A549 (cell line): Measurements from ENCODE around the gene CACNG7. TPM values are rescaled to one million over a fixed set of nuclear protein-coding genes. Genes with fewer than 3 reads are reported as not detected.

Source experiments
- ATAC-seq, 2 experiments: fragments of 200-7000 bp in 1 of 2; fragments of >200 bp in 1 of 2; cut with Nextera tagmentation in 1 of 2; cut with Tn5 transposase in 1 of 2; 3 replicates each; pipeline versions ENCODE4 v1.8.0 to v1.9.1; 2018 to 2020; ENCODE audit warnings: mild to moderate bottlenecking in 1 of 2, moderate library complexity in 1 of 2
- CTCF ChIA-PET: fragments of 300-600 bp; sonication (Branson Sonifier 250); formaldehyde crosslinking; extraction: SDS; loops from one replicate; lab custom pipeline; 2021; ENCODE audit warnings: antibody characterized with exemption, inconsistent platforms; lab: Yijun Ruan, JAX
- POLR2A ChIA-PET: fragments of 350-600 bp; formaldehyde crosslinking; extraction: SDS; loops from one replicate; lab custom pipeline; 2021; ENCODE audit warnings: antibody characterized with exemption, inconsistent platforms; lab: Yijun Ruan, JAX
- DNase-seq, 2 experiments: peaks; one replicate each; pipeline versions ENCODE4 v3.0.0 to v3.0.0-alpha.2; 2011 to 2016; ENCODE audit warnings: low read depth in 1 of 2, low spot score in 1 of 2
- FAIRE-seq: peaks from 2 replicates; lab custom pipeline; 2011; peaks lifted over from hg19 to GRCh38; lab: Jason Lieb, UNC
- H3K27ac ChIP-seq, 2 experiments: fragments of >200 bp; sonication (Bioruptor Twin); formaldehyde crosslinking; 3 replicates each; pipeline ENCODE4 v1.5.1; 2016 to 2017
- H3K4me1 ChIP-seq: fragments of >200 bp; sonication (Bioruptor Twin); formaldehyde crosslinking; 3 replicates; pipeline ENCODE4 v1.6.1; 2016
- H3K4me2 ChIP-seq: fragments of >200 bp; sonication (Bioruptor Twin); formaldehyde crosslinking; 3 replicates; pipeline ENCODE4 v1.6.1; 2016
- H3K4me3 ChIP-seq: fragments of >200 bp; sonication (Bioruptor Twin); formaldehyde crosslinking; 3 replicates; pipeline ENCODE4 v1.5.1; 2016
- H3K9me3 ChIP-seq: fragments of >200 bp; sonication (Bioruptor Twin); formaldehyde crosslinking; 3 replicates; pipeline ENCODE4 v1.6.1; 2016
- CBX8 ChIP-seq: fragments of 200-600 bp; sonication (generic); IDR thresholded peaks from 2 replicates; pipeline ENCODE4 v1.6.1; 2016
- CEBPB ChIP-seq, 2 experiments: fragments of >200 bp in 1 of 2; sonication (Bioruptor Twin) in 1 of 2; formaldehyde crosslinking in 1 of 2; IDR thresholded peaks; 2 replicates each; pipeline ENCODE4 v1.6.1; 2012 to 2016
- CHD4 ChIP-seq: fragments of 200-600 bp; sonication (generic); IDR thresholded peaks from 2 replicates; pipeline ENCODE4 v1.6.1; 2016; ENCODE audit warnings: antibody characterized with exemption, mild to moderate bottlenecking, borderline replicate concordance
- EHF ChIP-seq: fragments of 250-450 bp; sonication (Bioruptor Pico); IDR thresholded peaks from 2 replicates; pipeline ENCODE4 v1.5.0; 2020; ENCODE audit warnings: mild to moderate bottlenecking
- EHMT2 ChIP-seq: fragments of 200-600 bp; sonication (generic); IDR thresholded peaks from 2 replicates; pipeline ENCODE4 v1.6.1; 2016; ENCODE audit warnings: antibody characterized with exemption, low read depth, mild to moderate bottlenecking, moderate library complexity
- EP300 ChIP-seq, 2 experiments: fragments of >200 bp; sonication (Bioruptor Twin); formaldehyde crosslinking; IDR thresholded peaks; 2 replicates in 1 of 2; 3 replicates in 1 of 2; pipeline ENCODE4 v1.6.1; 2016 to 2017
- FOSL2 ChIP-seq, 2 experiments: fragments of 450-650 bp in 1 of 2; fragments of >200 bp in 1 of 2; sonication (Bioruptor Twin) in 1 of 2; formaldehyde crosslinking; IDR thresholded peaks; 2 replicates each; pipeline versions ENCODE4 v1.5.0 to v1.6.1; 2016 to 2020; ENCODE audit warnings: mild to moderate bottlenecking in 1 of 2, moderate library complexity in 1 of 2
- HDAC2 ChIP-seq: fragments of 200-600 bp; sonication (generic); IDR thresholded peaks from 2 replicates; pipeline ENCODE4 v1.6.1; 2016
- HEYL ChIP-seq: fragments of 250-450 bp; sonication (Bioruptor Pico); IDR thresholded peaks from 2 replicates; pipeline ENCODE4 v1.8.0; 2021; ENCODE audit warnings: mild to moderate bottlenecking, moderate library complexity
- JUN ChIP-seq, 2 experiments: fragments of >200 bp; sonication (Bioruptor Twin); formaldehyde crosslinking; IDR thresholded peaks; 2 replicates in 1 of 2; 3 replicates in 1 of 2; pipeline ENCODE4 v1.6.1; 2016 to 2017
- KDM1A ChIP-seq: fragments of 200-600 bp; sonication (generic); IDR thresholded peaks from 2 replicates; pipeline ENCODE4 v1.6.1; 2016; ENCODE audit warnings: low read depth, mild to moderate bottlenecking
- MAFK ChIP-seq: fragments of 450-650 bp; IDR thresholded peaks from 2 replicates; pipeline ENCODE4 v1.6.1; 2014; ENCODE audit not compliant: partially characterized antibody
- MYC ChIP-seq: IDR thresholded peaks from 2 replicates; pipeline ENCODE4 v1.6.1; 2012; ENCODE audit warnings: mild to moderate bottlenecking, inconsistent platforms, low read length, improper control_type of control experiment, borderline replicate concordance
- NR3C1 ChIP-seq: fragments of >200 bp; sonication (Bioruptor Twin); formaldehyde crosslinking; IDR thresholded peaks from 3 replicates; pipeline ENCODE4 v1.6.1; 2017
- PHF8 ChIP-seq: fragments of 200-600 bp; sonication (generic); IDR thresholded peaks from 2 replicates; pipeline ENCODE4 v1.6.1; 2016; ENCODE audit warnings: low read depth, mild to moderate bottlenecking, antibody characterized with exemption, moderate library complexity, borderline replicate concordance
- POLR2A ChIP-seq: IDR thresholded peaks from 2 replicates; pipeline ENCODE4 v1.6.1; 2012; ENCODE audit warnings: mild to moderate bottlenecking, low read length
- POLR2AphosphoS2 ChIP-seq: conservative IDR thresholded peaks from 2 replicates; pipeline ENCODE4 v1.6.1; 2012; ENCODE audit warnings: low read length, improper control_type of control experiment, inconsistent platforms
- RFX5 ChIP-seq: fragments of 450-650 bp; IDR thresholded peaks from 2 replicates; pipeline ENCODE4 v1.7.1; 2014; ENCODE audit warnings: antibody characterized with exemption, mild to moderate bottlenecking, moderate library complexity
- SREBF2 ChIP-seq: fragments of 450-650 bp; IDR thresholded peaks from 2 replicates; pipeline ENCODE4 v1.6.1; 2014; ENCODE audit warnings: mild to moderate bottlenecking, moderate library complexity
- TFCP2L1 ChIP-seq: fragments of 250-450 bp; sonication (Bioruptor Pico); IDR thresholded peaks from 2 replicates; pipeline ENCODE4 v1.5.0; 2021; ENCODE audit warnings: mild to moderate bottlenecking
- ZSCAN20 ChIP-seq: fragments of 250-450 bp; sonication (Bioruptor Pico); IDR thresholded peaks from 2 replicates; pipeline ENCODE4 v1.8.0; 2022; ENCODE audit warnings: mild to moderate bottlenecking, moderate library complexity
- WGBS: methylation state at CpG from one replicate; pipeline ENCODE4 v1.1.6; 2017; ENCODE audit errors: missing lambda C conversion rate; 5-methylcytosine and 5-hydroxymethylcytosine counted together
- polyA plus RNA-seq, 4 experiments: library from polyadenylated mRNA; depleted of rRNA in 3 of 4; stranded (reverse); fragments of >200 nt; fragmentation: RNase III in 1 of 4; extraction: RNeasy Plus Mini Kit Qiagen cat#74134 plus additional on column Dnase treatment in 1 of 4; gene quantifications; 2 replicates in 3 of 4; 3 replicates in 1 of 4; pipeline ENCODE4 v1.2.3, GENCODE V29; 2011 to 2017
- TF ChIP-seq, protein P1 (sequence below): fragments of >200 bp; sonication (Bioruptor Twin); formaldehyde crosslinking; IDR thresholded peaks from 2 replicates; pipeline ENCODE4 v1.6.1; 2016
- TF ChIP-seq, protein P2 (sequence below): IDR thresholded peaks from 2 replicates; pipeline ENCODE4 v1.6.1; 2012; ENCODE audit warnings: low read depth, borderline replicate concordance
- TF ChIP-seq, protein P3 (sequence below): fragments of >200 bp; sonication (Bioruptor Twin); formaldehyde crosslinking; IDR thresholded peaks from 3 replicates; pipeline ENCODE4 v1.6.1; 2016
- TF ChIP-seq, protein P4 (sequence below): IDR thresholded peaks from 2 replicates; pipeline ENCODE4 v1.6.1; 2012
- TF ChIP-seq, protein P5 (sequence below): fragments of 200-600 bp; sonication (generic); IDR thresholded peaks from 2 replicates; pipeline ENCODE4 v1.6.1; 2016; ENCODE audit warnings: antibody characterized with exemption, mild to moderate bottlenecking, moderate library complexity

CACNG7 gene
- polyA plus RNA-seq, 2 of the 4 experiments (the other 2 are of a cell fraction): 7.6 to 11.5 TPM

DNA sequence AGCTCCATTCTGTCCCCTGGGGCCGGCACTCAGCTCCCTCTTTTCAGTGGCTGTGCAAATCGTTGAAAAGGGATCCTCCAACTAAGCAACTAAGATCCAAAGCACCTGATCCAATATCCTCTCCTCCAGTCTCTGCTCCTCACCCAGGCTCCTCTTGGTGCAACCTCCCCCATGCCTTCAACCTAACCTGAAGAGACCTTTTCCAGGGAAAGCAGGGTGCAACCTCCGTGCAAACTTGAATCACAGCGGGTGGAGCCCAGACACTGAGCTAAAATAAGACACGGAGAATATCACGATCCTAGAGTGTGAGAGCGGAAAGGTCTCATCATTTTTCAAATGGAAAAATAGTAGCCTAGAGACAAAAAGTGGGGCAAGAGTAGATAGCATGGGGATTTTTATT is 8.3 kb downstream of the CACNG7 start:
- ATAC-seq: no peak
- ChIA-PET CTCF (interaction anchor here (0.7 to 2.9 kb wide), 5 partner anchors 10 to 112 kb away, joined by 3 to 21 read pairs (median 4); no protein-coding TSS in a partner anchor), POLR2A (no interaction called here)
- no peak overlapping the region for H3K4me2 ChIP-seq
- no peaks in the 10 kb centered on the region for H3K9me3 ChIP-seq
- no peaks in the 10 kb centered on the region for H3K4me1 ChIP-seq
- no peak overlapping the region for H3K27ac ChIP-seq
- DNase-seq: no peak
- no peak for FAIRE-seq
- WGBS: 79% methylated on average over 7 of the region's 7 CpGs
- TF ChIP-seq, protein P1, sequence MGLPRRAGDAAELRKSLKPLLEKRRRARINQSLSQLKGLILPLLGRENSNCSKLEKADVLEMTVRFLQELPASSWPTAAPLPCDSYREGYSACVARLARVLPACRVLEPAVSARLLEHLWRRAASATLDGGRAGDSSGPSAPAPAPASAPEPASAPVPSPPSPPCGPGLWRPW: no peak
- no peak for TF ChIP-seq JUN (IDR thresholded peaks at IDR 0.05)
- TF ChIP-seq KDM1A: no peak
- no peak for TF ChIP-seq MAFK
- TF ChIP-seq RFX5: no peak
- no peak for TF ChIP-seq POLR2A
- TF ChIP-seq NR3C1: no peak
- TF ChIP-seq CBX8: no peak
- TF ChIP-seq, protein P2, sequence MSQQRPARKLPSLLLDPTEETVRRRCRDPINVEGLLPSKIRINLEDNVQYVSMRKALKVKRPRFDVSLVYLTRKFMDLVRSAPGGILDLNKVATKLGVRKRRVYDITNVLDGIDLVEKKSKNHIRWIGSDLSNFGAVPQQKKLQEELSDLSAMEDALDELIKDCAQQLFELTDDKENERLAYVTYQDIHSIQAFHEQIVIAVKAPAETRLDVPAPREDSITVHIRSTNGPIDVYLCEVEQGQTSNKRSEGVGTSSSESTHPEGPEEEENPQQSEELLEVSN: no peak
- no peak for TF ChIP-seq HEYL (CRISPR knock-in tag)
- TF ChIP-seq EP300 (IDR thresholded peaks at IDR 0.05): no peak
- TF ChIP-seq TFCP2L1 (CRISPR knock-in tag): no peak
- TF ChIP-seq, protein P3, sequence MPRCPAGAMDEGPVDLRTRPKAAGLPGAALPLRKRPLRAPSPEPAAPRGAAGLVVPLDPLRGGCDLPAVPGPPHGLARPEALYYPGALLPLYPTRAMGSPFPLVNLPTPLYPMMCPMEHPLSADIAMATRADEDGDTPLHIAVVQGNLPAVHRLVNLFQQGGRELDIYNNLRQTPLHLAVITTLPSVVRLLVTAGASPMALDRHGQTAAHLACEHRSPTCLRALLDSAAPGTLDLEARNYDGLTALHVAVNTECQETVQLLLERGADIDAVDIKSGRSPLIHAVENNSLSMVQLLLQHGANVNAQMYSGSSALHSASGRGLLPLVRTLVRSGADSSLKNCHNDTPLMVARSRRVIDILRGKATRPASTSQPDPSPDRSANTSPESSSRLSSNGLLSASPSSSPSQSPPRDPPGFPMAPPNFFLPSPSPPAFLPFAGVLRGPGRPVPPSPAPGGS: no peak
- no peak for TF ChIP-seq CHD4
- TF ChIP-seq MYC: no peak
- TF ChIP-seq, protein P4, sequence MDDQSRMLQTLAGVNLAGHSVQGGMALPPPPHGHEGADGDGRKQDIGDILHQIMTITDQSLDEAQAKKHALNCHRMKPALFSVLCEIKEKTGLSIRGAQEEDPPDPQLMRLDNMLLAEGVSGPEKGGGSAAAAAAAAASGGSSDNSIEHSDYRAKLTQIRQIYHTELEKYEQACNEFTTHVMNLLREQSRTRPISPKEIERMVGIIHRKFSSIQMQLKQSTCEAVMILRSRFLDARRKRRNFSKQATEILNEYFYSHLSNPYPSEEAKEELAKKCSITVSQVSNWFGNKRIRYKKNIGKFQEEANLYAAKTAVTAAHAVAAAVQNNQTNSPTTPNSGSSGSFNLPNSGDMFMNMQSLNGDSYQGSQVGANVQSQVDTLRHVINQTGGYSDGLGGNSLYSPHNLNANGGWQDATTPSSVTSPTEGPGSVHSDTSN: no peak
- no peak for TF ChIP-seq HDAC2
- no peak for TF ChIP-seq FOSL2 (IDR thresholded peaks at IDR 0.05)
- no peak for TF ChIP-seq FOSL2 (CRISPR knock-in tag; IDR thresholded peaks at IDR 0.05)
- TF ChIP-seq, protein P5, sequence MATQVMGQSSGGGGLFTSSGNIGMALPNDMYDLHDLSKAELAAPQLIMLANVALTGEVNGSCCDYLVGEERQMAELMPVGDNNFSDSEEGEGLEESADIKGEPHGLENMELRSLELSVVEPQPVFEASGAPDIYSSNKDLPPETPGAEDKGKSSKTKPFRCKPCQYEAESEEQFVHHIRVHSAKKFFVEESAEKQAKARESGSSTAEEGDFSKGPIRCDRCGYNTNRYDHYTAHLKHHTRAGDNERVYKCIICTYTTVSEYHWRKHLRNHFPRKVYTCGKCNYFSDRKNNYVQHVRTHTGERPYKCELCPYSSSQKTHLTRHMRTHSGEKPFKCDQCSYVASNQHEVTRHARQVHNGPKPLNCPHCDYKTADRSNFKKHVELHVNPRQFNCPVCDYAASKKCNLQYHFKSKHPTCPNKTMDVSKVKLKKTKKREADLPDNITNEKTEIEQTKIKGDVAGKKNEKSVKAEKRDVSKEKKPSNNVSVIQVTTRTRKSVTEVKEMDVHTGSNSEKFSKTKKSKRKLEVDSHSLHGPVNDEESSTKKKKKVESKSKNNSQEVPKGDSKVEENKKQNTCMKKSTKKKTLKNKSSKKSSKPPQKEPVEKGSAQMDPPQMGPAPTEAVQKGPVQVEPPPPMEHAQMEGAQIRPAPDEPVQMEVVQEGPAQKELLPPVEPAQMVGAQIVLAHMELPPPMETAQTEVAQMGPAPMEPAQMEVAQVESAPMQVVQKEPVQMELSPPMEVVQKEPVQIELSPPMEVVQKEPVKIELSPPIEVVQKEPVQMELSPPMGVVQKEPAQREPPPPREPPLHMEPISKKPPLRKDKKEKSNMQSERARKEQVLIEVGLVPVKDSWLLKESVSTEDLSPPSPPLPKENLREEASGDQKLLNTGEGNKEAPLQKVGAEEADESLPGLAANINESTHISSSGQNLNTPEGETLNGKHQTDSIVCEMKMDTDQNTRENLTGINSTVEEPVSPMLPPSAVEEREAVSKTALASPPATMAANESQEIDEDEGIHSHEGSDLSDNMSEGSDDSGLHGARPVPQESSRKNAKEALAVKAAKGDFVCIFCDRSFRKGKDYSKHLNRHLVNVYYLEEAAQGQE: no peak
- TF ChIP-seq PHF8: no peak
- TF ChIP-seq, all 56 proteins: peak for 0
- no peak overlapping the region for H3K4me3 ChIP-seq

DNA sequence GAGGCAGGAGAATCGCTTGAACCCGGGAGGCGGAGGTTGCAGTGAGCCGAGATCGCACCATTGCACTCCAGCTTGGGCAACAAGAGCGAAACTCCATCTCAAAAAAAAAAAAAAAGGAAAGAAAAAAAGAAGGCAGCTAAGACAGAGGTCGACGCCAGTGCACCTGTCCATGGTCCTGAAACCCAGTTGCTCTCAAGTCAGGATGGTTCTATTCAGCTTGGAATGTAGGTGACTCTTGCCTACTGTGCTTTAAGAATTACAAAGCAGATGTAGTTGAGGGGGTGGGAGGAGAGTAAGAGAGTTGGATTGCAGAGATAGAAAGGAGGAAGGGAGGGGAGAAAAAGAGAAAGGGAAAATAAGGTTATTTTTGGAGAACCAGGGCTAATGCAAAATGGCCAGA is 18.7 kb downstream of the CACNG7 start:
- DNase-seq (peak in 1 of 2 experiments; percentile 61), ATAC-seq (peak; percentile 60 to 74; a peak in 3 of 6 replicates), FAIRE-seq (peak; percentile 49)
- WGBS: 59% methylated on average over 8 of the region's 8 CpGs
- H3K4me1 ChIP-seq: no peaks in the 10 kb centered on the region
- ChIA-PET POLR2A (interaction anchor here (0.6 kb wide), 1 partner anchor 51 kb away, joined by 3 read pairs; no protein-coding TSS in a partner anchor), CTCF (interaction anchor here (0.5 to 2.0 kb wide), 5 partner anchors 21 to 318 kb away, joined by 3 to 7 read pairs (median 5); no protein-coding TSS in a partner anchor)
- TF ChIP-seq, protein P3: no peak
- TF ChIP-seq SREBF2 (no peak), EHMT2 (peak; percentile 90), POLR2AphosphoS2 (no peak), CEBPB (IDR thresholded peaks at IDR 0.05) (no peak), EHF (CRISPR knock-in tag) (no peak), HEYL (CRISPR knock-in tag) (no peak), KDM1A (no peak), ZSCAN20 (CRISPR knock-in tag) (no peak)
- TF ChIP-seq, protein P5: peak; percentile 96
- no peaks in the 10 kb centered on the region for H3K9me3 ChIP-seq
- H3K4me3 ChIP-seq: no peak overlapping the region
- H3K4me2 ChIP-seq: no peak overlapping the region
- H3K27ac ChIP-seq: no peak overlapping the region
